Measurements from ENCODE around the gene CCT2.

CCT2 gene

DNA sequence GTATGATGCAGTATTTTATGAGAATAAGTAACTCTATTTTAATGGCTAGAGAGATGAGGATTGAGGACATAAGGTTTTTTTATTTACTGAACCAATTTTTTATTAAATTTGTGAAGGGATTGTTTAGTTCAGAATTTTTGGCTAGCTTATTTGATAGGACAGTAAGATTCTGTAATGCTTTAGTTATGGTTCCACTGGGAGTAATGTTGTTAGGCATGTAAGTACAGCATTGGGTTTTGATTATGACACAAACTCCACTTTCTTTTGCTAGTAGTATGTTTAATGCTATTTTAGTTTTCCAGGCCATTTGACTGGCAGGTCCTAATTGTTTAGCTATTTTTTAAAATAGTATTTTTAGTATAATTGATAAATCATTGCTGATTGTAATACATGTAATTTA, 59.3 kb downstream of the CCT2 start:
- no peak for DNase-seq

DNA sequence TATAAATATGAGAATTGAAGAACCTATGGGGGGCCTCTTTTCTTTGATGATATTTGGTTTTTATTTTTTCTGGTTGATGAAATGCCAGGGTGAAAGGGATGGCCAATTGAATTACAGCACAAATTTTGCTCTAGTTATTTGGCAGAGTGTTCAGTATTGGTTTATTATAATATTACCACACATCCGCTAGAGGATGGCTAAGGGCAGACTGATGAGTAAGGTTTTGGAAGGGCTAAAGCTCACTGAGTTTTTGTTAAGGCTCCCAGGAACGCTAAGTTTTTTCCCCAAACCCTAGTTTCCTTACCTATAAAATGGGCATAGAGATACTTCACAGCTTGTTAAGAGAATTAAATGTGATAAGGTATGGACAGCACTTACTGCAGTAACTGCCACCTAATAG, 59.8 kb downstream of the CCT2 start:
- DNase-seq: no peak

DNA sequence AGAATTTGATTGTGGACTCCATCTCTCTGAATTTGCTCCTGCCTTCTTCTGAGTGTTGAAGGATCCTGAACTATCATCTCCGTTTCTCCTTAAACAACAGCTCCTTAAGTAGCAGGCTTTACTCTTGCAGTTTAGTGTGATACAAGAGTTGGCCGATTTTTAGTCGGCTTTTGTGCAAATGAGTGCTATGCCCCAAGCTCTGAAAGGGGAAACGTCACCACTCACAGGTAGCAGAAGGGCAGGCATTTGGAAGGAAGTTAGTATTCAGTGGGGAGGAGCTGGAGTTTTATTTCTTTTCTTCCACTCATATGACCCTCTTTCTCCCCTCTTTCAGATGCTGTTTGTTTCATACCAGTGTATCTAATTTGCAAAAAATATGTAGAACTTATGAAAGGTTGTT, 61.9 kb downstream of the CCT2 start:
- DNase-seq: no peak

DNA sequence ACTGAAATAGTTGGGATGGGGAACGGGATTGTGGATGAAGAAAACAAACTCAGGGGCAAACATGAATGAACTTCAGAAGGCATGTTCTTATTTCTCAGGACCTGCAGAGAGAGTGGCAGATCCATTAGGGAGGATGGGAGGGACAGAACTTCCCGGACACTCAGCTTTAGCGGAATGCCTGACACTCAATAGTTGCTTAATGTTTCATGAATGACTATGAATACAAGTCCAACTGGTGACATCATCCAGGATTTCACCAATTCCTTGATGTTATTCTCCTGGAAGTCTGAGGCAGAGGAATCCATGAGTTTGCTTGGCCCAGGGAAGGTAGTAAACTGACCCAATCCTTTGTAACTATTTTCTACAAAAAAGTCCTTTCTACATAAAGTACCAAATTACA, 63.2 kb downstream of the CCT2 start:
- peak; percentile 92 for DNase-seq

DNA sequence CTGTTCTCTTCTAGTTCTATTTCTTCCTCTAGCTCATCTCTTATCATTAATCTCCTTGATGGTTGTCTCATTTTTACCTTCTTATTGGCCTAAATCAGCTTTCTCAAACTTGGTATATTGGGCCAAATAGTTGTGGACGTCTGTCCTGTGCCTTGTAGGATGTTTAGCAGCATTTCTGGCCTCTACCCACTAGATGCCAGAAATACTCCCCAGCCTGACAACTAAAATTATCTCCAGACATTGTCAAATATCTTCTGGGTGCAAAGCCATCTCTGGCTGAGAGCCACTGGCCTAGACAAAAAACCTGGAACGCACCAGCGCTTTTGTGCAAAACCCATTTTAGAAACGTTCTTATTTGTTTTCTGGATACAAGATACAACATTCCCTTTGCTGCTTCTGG, 64.3 kb downstream of the CCT2 start:
- no peak for DNase-seq
